Neuron (in vitro differentiated cells): ENCODE measurements around the gene PFKL.

ENCODE experiments used
- H2AFZ ChIP-seq: one replicate; pipeline ENCODE4 v1.6.1; 2013; ENCODE audit warnings: low read depth, mild to moderate bottlenecking, inconsistent platforms, low read length, moderate library complexity
- H3K27me3 ChIP-seq: one replicate; pipeline ENCODE4 v1.6.1; 2013; ENCODE audit warnings: low read length; ENCODE audit not compliant: insufficient read depth
- H3K36me3 ChIP-seq: one replicate; pipeline ENCODE4 v1.6.1; 2013; ENCODE audit warnings: low read length; ENCODE audit not compliant: insufficient read depth
- H3K4me1 ChIP-seq: one replicate; pipeline ENCODE4 v1.6.1; 2013; ENCODE audit warnings: low read length; ENCODE audit not compliant: insufficient read depth
- H3K4me3 ChIP-seq: 2 replicates; pipeline ENCODE4 v1.5.1; 2013; ENCODE audit warnings: mild to moderate bottlenecking, low read length, moderate library complexity
- H3K9me3 ChIP-seq: one replicate; pipeline ENCODE4 v1.6.1; 2013; ENCODE audit warnings: low read length

PFKL gene

DNA sequence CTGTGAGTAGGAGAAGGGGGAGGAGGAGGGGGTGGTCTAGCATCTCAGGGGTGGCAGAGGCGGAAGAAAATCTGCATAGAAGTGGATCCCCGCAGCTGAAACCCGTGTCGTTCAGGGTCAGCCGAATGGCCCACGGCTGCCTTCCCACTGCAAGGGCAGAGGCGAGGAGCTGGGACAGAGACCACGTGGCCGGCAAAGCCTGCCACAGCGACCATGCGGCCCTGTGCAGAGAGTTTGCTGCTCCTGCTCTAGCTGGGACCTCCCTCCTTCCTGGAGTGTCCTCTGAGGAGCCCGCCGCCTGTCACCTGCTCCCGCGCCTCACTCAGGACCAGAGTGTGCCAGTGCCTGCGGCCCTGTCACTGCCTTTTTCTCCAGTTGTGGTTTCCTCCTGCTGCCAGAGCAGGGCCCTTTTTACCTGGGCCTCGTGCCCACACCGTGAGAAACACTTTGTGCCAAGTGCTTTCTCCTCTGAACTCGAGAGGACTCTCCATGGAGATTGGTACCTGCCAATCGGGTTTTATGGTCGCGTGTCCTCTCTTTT, 48.1 kb downstream of the PFKL start:
- Histone ChIP-seq H3K4me3 (no peak overlapping the region), H2AFZ (no peak overlapping the region), H3K4me1 (no peaks in the 10 kb centered on the region), H3K27me3 (no peaks in the 10 kb centered on the region), H3K36me3 (no peaks in the 10 kb centered on the region), H3K9me3 (peaks cover 4% of the 10 kb centered on the region)

DNA sequence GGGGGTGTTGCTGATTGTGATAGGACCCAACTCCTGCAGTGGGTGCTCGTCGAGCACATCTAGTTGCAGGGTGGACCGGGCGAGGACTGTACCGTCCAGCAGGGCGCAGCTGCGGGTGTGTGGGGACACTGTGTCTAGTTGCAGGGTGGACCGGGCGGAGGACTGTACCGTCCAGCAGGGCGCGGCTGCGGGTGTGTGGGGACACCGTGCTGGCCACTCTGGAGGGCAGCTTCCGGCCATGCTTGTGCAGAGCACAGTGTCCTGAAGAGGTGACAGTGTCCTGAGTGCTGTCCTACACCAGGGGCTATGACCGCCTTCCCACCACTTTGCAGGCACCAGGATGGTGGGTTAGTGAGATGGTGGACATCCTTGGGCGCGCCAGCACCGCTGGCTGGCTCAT, 49.0 kb downstream of the PFKL start:
- H3K9me3 ChIP-seq = peaks cover 4% of the 10 kb centered on the region
- no peak overlapping the region for H2AFZ ChIP-seq
- H3K27me3 ChIP-seq = no peaks in the 10 kb centered on the region
- no peaks in the 10 kb centered on the region for H3K36me3 ChIP-seq
- no peaks in the 10 kb centered on the region for H3K4me1 ChIP-seq
- H3K4me3 ChIP-seq = no peak overlapping the region

DNA sequence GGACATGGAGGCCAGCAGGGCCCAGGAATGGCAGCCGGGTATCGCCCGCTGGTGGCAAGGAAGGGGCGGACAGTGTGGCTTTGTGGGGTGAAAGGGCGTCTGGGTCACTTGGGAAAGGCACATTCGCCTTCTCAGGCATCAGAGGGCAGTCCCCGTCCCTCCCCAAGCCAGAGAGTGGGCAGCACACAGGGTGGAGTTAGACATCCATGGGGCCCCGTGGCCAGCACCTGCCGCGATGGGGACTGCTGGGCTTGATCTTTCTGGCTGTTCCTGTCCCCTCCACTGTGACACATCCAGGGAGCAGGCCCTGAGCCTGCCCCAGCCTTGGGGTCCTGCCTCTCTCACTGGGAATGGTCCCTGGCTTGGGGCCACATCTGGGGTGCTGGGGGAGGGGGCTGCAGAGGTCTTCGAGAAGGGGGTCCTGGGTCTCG, 49.6 kb downstream of the PFKL start:
- Histone ChIP-seq H3K36me3 (no peaks in the 10 kb centered on the region), H3K9me3 (peaks cover 4% of the 10 kb centered on the region), H2AFZ (no peak overlapping the region), H3K4me1 (no peaks in the 10 kb centered on the region), H3K27me3 (no peaks in the 10 kb centered on the region), H3K4me3 (no peak overlapping the region)

- Histone ChIP-seq H3K4me1 (no peaks in the 10 kb centered on the region), H3K36me3 (no peaks in the 10 kb centered on the region), H3K27me3 (no peaks in the 10 kb centered on the region), H3K4me3 (no peak overlapping the region), H2AFZ (no peak overlapping the region), H3K9me3 (peaks cover 4% of the 10 kb centered on the region)
These were observed 50.3 kb downstream of the PFKL start for GRCh38 chr21:44349847-44350772.

DNA sequence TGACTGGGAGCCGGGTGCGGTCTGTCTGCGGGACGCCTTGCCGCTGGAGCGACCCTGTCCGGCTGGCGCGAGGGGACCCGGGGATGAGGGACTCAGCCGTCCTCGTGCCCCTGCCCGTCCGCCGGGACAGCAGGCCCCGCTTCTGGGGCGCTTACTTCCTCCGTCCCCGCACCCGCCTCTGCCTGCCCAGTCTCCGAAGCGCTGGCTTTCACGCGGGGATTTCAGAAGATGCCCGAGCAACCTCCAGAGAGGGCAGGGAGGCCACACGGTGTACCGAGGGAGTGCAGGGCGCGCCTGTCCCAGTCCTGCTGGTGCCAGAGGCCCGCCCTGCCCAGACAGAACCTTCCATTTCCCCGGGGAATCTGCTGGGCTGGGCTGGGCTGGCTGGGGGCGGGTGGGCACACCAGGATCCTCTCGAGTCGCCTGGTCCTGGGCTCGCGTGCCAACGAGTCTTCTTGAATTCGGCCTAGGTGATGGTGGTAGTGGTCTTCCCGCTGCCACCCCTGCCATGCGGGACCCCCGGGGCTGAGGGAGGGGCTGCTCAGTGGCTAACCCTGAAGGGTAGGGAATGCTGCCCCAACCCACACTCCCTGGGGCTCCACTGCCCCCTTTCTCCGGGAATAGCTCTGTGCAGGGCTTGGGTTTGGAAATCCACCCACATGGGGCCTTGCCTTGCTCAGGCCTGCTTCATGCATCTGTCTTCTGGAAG, 51.1 kb downstream of the PFKL start:
- H3K27me3 ChIP-seq = no peaks in the 10 kb centered on the region
- peaks cover 4% of the 10 kb centered on the region for H3K9me3 ChIP-seq
- no peak overlapping the region for H3K4me3 ChIP-seq
- no peaks in the 10 kb centered on the region for H3K4me1 ChIP-seq
- H3K36me3 ChIP-seq = no peaks in the 10 kb centered on the region
- H2AFZ ChIP-seq = no peak overlapping the region

- Histone ChIP-seq H3K4me3 (no peak overlapping the region), H3K27me3 (no peaks in the 10 kb centered on the region), H3K9me3 (peaks cover 4% of the 10 kb centered on the region), H3K4me1 (peaks cover 3% of the 10 kb centered on the region), H3K36me3 (no peaks in the 10 kb centered on the region), H2AFZ (no peak overlapping the region)
These were observed 51.8 kb downstream of the PFKL start for GRCh38 chr21:44351535-44352252.

DNA sequence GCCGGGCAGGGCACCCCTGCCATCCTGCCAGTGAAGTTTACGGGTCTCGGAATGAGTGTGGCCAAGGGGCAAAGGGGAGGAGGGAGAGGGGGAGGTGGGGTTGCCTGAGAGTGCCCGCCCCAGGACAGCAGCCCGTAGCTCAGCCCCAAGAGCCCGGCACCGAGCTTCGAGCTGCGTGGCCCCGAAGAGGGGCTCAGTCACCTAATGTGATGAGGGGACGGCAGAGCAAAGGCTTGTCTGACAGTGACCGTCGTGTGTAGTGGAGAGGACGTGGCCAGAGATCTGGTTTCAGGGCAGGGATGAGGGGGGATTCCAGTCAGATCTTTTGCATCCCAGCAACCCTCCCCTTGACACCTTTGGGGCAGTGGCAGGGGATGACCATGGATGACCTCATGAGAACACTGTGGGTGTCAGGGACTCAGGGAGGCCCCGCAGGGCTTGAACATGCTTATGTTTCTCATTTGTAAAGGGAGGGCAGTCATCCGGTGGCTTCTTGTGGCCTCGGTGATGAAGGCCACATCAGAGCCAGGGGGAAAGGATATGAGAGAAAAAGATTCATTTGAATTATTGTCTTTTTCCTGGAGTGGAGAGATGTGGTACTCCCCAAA, 52.5 kb downstream of the PFKL start:
- Histone ChIP-seq H3K27me3 (no peaks in the 10 kb centered on the region), H3K4me1 (peaks cover 9% of the 10 kb centered on the region), H2AFZ (no peak overlapping the region), H3K36me3 (no peaks in the 10 kb centered on the region), H3K9me3 (peaks cover 4% of the 10 kb centered on the region), H3K4me3 (no peak overlapping the region)

DNA sequence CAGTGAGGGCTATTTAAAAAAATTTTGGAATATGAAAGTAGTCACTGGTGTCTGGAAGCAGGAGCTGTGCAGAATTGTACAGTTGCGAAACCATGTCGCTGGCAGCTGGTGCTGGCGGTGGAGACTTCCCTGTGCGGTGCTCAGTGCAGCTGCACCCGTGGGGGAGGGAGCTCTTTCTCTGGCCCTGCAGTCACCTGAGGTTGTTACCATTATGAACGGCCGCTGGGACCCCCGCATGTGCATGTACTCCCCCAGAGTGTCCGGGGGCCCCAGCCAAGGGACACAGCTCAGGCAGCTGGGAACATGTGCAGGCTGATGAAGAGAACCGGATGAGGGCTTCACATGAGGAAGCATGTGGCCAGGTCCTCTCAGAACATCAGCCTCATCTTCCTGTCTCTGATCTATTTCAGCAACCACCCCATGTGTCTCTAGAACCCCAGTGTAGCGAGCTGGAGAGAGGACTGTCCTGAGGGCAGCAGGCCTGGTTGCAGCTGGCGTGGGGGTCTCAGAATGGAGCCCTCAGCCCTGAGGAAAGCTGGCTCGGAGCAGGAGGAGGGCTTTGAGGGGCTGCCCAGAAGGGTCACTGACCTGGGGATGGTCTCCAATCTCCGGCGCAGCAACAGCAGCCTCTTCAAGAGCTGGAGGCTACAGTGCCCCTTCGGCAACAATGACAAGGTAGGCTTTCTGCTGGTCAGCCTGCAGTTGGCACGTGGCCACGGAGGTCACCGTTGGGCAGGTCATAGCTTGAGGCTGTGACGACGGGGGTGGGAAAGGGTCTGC, 53.5 kb downstream of the PFKL start, which contains the start of gene TRPM2:
Gene TRPM2 (plus strand): TSS at position 431 of the 780 bp plus-strand sequence. CDS start 80 bp downstream, at position 511.
- peaks cover 9% of the 10 kb centered on the region for H3K4me1 ChIP-seq
- H3K36me3 ChIP-seq = no peaks in the 10 kb centered on the region
- H2AFZ ChIP-seq = no peak within 1 kb of the TSS
- no peak within 1 kb of the TSS for H3K4me3 ChIP-seq
- no peaks in the 10 kb centered on the region for H3K27me3 ChIP-seq
- H3K9me3 ChIP-seq = peaks cover 4% of the 10 kb centered on the region

DNA sequence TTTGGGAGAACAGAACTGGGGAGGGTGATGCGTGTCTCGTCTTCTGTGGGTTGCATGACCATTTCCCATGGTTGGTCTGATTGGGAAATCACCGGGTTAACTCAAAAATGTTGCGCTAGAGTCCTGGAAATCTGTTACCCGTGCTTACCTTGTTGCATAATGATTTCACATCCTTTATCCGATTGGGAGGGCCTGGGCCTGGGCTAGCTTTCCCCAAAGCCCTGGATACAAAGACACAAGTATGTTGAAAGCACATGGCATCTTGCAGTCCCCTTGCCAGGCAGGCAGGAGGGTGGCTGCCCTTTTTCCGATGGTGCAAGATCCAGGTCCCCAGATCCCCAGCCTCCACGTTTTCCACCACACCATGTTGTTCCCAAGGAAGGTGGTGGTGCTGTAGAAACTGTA, 54.1 kb downstream of the PFKL start:
- H3K9me3 ChIP-seq = peaks cover 4% of the 10 kb centered on the region
- no peak overlapping the region for H3K4me3 ChIP-seq
- no peak overlapping the region for H2AFZ ChIP-seq
- H3K36me3 ChIP-seq = no peaks in the 10 kb centered on the region
- peaks cover 9% of the 10 kb centered on the region for H3K4me1 ChIP-seq
- no peaks in the 10 kb centered on the region for H3K27me3 ChIP-seq

DNA sequence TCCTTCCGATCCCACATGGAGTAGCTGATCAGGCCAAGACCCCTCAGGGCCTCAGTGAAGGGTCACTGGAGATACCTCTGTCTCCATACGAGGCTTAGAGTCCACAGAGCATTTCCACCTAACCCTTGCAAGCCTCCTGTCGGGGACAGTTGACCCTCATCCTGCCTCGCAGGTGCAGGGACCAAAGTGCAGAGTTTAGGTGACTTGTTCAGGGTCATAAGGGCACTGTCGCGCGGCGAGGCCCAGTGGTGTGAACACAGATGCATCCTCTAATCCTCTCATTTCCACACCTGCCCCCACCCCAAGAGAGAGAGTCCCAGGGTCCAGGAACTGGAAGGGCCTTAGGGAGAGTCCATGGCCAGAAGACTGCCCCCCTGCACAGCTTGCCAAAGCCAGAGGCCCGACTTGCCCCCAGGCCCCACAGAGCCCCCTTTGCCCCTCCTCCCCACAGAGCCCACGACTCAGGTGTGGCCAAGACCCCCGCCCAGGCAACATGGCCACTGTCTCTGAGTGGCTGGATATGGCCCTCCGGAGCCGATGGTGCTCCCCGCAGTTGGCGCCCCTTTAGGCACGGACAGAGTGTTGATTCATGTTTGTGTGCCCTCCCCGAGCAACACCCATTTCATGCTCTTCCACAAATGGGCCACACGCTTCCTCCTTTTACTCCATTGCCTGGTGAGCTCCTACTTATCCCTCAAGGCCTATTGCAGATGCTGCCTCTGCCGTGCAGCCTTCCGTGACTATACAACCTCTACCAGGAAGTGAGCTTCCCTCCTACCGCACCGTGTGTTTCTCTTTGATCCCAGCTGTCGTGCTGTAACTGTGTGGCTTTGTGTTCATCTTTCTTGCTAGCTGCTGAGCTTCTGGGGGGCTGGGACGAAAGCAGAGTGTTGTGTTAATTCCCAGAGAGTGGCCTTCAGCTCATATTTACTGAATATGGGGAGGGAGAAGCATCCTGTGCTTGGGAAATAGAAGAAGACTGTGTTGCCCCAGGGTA, 55.2 kb downstream of the PFKL start:
- no peak overlapping the region for H2AFZ ChIP-seq
- H3K27me3 ChIP-seq = no peaks in the 10 kb centered on the region
- no peaks in the 10 kb centered on the region for H3K36me3 ChIP-seq
- peaks cover 9% of the 10 kb centered on the region for H3K4me1 ChIP-seq
- H3K9me3 ChIP-seq = peaks cover 4% of the 10 kb centered on the region
- no peak overlapping the region for H3K4me3 ChIP-seq

GRCh38 chr21:44356160-44356559, 56.3 kb downstream of the PFKL start:
- no peaks in the 10 kb centered on the region for H3K36me3 ChIP-seq
- no peaks in the 10 kb centered on the region for H3K27me3 ChIP-seq
- peaks cover 9% of the 10 kb centered on the region for H3K4me1 ChIP-seq
- no peak overlapping the region for H2AFZ ChIP-seq
- no peak overlapping the region for H3K4me3 ChIP-seq
- H3K9me3 ChIP-seq = peaks cover 2% of the 10 kb centered on the region
